HG02943 (cell line): ENCODE measurements around the gene DGCR2.

Experiments
- ATAC-seq: cut with Tn5 transposase; IDR thresholded peaks from one replicate; pipeline ENCODE4 v1.9.1; 2021; ENCODE audit warnings: mild to moderate bottlenecking, low read depth, moderate library complexity; ENCODE audit not compliant: unreplicated experiment

The DGCR2 gene

DNA sequence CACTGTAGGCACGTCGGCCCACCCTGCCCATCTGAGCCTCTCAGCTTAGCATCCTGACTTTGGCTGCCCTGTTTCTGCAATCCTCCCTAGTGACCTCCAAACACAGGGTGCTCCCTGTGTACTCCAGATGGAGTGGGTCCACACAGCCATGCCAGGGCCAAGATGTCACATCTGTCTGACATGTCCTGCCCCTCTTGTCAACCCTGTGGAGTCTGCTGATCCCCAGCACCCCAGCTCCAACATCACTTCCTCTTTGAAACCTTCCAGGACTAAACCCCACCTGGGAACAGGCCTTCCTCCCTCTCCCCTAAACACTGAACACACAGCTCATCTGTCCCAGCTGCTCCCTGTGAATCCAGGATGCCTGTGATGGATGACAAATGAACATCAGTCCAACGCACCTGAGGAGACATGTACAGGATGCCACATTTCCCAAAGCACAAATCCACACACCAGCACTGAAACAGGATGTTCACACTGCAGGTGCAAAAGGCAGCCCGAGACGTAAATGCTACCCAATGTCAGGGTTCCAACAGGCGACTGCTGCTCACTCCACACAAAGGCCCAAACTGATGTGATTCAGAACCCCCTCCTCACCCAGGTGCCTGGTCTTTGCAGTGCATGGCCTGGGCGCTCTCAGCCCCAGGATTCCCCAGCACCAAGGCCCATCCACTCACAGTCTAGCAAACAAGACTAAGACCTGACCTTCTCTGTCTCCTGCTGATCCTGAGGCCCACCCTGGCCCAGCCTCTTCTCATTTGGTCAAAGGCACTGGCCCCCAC lies 6.9 kb upstream of the DGCR2 start:
- ATAC-seq = no peak

DNA sequence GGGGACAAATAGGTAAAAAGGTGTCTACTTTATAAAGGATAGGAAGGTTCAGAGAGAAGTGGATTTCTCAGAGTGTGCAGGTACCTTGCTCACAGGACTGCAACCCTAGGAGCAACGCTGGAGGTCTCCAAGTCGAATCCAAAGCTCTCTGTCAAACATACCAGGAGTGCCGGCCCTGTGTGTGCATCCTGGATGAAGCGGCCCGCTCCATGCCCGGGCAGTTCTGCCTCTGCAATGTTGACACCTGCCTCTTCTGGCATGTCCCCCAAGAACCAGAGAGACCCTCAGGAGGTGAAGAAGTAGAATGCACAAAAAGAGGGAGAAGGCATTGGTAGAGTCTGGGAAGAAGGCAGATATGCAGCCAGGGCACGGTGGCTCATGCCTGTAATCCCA lies 5.8 kb upstream of the DGCR2 start:
- ATAC-seq = no peak

DNA sequence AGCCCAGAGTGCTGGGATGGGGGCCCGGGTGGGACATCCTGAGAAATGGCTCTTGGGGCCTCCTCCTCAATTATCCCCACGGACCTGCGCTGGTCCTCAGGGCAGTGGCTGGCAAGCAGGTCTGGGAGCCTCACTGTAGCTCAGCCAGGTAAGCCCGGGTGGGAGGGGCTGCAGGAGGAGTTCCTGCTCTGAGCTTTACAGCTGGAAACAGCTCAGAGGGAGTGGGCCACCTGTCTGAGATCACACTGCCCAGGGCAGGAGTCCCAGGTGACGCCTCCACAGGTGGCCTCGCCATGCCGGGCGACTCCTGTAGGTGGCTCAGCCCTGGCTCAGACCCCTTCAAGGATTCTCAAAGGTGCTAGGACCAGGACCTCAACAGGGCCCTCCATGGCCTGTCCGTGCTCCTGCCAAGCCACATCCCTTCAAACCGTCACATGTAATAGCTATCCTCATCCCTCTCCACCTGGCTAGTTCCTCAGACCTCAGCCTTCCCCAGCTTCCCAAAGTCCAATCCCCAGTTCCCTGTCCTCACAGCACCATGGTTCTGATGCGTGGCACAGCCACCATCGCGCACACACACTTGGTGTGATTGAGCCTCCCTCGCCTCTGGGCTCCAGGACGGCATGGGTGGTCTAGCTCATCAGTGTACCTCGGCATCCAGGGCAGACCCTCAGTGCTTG lies 5.3 kb upstream of the DGCR2 start:
- no peak for ATAC-seq

DNA sequence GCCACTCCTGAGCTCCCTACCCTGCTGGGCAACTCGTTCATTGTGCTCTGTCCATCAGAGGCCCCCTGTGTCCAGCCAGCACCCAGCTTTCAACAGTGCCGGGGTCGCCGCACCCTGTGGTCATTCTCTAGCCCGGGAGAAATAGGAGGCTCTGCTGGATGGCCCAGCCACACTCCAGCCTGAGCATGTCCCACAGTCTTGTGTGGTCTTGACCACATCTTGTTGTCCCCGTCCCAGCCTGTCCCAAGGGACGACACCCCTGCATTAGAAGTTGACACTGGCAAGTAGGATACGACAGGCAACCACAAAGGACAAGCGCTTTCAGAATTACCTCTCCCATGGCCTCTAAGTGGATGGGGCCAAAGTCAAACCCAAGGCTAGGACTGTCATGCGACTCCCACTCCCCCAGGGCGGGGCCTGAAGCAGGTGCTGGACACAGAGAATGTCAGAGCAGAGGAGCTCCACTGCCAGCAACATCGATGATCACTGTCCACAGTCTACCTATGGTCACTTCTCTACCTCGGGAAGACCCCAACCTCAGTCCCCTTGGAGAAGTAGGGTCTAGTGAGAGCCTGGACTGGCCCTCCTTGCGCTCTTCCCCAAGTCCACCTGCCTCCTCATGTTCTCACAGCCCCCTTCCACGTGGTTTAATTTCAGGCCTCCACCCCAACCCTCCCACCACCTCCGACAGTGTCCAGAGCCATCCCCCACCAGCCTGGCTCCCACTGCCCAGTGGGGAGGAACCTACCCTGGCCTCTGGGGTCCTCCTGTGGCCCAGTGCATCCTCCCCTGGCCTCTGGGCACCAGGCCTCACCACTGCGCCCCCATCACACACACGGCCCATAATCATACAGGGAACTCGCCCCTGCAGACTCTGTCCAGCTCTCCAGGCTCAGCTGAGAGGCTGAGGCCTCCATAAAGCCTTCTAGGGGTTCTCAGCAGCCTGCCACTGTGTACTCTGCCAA lies 4.4 kb upstream of the DGCR2 start:
- no peak for ATAC-seq

DNA sequence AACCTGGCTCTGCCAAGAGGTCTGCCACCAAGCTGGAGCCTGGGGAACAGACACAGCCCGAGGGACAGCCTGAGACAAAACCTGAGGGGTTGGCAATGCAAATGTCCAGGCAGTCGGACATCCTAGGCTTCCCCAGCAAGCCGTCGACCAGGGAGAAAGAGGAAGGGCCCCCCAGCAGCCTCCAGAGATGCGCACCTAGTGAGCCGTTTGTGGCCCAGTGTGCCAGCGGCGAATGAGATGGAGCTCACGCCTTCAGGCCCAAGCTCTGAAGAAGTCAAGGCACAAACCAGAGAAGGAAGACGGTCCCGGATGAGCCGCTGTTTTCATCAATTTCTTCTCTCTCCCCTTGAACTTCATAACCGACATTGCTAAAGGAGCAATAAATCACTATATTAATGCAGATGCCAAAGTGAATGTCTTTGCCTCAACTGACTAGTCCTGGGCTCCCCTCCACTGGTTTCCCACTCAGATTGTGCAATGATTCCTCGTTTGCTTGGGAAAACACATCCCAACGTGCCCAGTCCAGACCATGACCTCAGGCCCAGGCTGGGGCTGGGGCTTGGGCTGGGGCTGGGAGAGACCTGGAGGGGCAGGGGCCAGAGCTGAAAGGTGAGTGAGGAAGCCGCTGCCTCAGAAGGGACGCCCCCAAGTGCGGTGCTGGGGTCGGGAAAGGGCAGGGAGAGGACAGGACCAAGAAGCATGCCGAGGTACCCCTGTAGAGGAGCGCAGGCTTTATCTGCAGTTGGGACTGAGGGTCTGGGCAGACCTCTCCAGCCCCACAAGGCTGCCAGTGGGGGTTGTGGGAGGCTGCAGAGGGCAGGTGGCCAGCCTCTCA lies 3.5 kb upstream of the DGCR2 start:
- no peak for ATAC-seq

DNA sequence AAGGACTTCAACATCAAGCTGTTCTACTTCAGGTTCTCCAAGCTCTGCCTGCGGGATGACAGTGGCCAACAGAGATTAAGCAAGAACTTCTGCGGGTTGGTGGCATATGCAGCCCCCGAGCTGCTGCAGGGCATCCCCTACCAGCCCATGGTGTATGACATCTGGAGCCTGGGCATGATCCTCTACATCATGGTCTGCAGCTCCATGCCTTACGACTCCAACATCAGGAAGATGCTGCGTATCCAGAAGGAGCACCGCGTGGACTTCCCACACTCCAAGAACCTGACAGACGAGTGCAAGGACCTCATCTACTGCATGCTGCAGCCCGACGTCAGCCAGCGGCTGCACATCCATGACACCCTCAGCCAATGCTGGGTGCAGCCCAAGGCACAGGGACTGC lies 2.8 kb upstream of the DGCR2 start:
- ATAC-seq = no peak

DNA sequence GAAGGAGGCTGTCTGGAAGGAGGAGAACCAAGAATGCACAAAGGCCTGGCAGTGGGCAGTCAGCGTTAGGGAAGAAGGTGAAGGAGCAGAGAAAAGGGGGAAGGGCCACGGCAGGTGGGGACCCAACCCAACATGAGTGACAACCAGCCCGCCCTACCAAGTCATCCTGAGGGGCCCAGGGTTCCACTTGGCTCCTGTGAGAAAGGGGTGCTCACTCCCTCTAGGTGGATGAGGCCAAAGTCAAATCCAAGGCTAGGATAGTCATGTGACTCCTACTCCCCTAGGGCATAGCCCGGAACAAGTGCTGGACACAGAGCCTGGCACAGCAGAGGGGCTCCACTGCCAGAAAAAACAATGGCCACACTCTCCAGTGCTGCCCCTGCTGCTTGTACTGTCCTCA lies 2.2 kb upstream of the DGCR2 start:
- ATAC-seq = no peak

DNA sequence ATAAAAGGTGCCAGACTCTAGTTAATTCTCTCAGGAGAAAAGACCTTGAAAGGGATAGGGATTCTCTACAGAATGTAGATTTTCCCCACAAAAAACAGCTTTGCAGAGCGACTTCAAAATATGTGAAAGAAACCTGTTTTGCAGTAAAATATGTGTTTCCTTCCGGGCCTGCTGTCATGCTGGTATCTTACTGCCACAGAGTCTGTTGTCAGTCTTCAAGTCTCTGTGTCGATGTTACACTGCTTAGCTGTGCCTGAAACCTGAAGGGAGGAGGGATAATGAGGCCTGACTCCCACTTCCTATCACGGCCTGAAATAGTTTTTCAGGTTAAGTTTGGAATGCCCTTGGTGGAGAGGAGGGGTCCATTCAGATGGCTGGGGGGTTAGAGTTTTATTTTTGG lies 1.7 kb upstream of the DGCR2 start:
- no peak for ATAC-seq

DNA sequence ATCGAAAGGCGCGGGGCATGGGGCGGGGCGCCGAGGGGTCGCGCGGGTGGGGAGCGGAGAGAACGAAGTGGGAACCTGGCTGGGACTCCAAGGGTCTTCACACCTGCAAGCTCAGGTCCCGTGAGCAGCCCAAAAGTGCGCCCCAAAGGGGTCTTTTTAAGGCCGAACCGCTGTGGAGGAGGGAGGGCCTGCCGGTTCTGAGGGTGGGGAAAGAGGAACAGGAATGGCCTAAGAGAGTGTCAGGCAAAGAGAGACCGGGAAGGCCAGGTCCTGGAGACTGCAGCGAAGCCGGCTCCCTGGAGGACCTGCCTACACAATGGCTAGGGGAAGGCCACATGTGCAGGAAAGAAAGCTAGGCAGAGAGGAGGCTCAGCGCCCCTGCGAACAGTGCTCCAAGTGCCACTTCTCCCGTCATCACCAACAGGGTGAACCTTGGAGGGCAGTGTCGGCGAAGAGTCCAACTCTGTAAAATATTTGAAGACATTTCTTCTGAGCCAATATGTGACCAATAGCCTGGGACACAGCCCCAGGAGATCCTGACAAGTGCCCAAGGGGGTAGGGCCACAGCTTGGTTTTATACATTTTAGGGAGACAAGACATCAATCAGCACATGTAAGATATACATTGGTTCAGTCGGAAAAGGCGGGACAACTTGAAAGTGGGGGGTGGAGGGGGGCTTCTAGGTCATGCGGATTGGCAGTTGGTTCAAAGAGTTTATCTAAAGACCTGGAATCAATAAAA lies 710 bp upstream of the DGCR2 start:
- no peak for ATAC-seq

DNA sequence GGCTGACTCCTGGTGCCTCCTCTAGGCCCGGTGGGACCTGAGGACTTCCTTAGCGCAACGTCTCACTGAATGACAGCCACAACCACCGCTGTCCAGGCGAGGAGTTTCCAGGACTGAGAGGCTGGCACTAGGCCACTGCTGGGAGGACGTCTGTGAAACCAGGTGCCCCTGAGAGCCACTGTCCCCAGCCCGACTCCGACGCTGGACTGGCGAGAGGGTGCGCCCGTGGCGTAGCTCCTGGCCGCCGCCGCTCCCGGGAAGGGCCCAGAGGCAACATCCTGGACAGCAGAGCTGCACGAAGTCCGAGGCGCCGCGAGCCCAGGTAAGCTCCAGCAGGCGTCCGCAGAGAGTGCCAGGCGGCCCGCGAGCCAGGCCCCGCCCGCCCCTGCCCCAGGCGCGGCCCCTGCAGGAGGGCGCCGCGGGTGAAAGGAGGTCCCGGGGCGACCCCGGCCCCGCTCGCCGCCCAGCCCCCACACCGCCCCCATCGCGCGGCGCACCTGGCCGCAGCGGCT lies 525 bp downstream of the DGCR2 start:
- ATAC-seq = peak; percentile 9

DNA sequence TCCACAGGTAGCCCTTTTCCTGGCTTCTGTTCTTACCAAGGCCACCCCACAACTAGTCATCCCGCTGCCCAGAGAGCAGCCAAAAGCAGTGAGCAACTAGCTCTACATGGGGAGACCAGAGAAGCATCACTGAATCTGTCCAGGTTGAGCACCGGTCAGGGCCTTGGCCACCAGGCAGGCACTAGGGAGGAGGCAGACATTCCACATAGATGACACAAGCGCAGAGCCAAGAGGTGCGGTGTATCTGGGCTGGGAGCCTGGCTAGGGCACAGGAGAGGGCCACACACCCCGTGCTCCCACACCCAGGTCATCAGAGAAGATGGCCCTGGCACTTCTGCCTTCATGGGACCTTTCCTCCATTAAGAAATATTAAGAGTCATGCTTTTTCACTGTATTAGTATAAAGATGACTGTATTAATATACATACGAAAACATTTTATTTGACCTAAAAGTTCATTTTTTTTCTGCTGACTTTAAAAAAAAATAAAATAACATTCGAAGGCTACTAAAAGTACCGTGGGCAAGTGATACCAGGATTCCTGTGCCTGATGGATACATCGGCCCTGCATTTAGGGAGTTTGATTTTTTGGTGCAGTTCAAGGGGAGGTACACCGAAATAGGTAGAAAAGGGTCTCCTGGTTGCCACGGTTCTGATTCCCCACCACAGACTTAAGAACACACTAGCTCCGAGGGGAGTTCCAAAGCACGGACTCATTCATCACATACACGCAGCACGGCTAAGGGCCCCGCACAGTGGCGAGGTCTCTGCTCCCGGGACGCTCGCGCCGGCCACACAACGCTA lies 1.2 kb downstream of the DGCR2 start:
- ATAC-seq = no peak

DNA sequence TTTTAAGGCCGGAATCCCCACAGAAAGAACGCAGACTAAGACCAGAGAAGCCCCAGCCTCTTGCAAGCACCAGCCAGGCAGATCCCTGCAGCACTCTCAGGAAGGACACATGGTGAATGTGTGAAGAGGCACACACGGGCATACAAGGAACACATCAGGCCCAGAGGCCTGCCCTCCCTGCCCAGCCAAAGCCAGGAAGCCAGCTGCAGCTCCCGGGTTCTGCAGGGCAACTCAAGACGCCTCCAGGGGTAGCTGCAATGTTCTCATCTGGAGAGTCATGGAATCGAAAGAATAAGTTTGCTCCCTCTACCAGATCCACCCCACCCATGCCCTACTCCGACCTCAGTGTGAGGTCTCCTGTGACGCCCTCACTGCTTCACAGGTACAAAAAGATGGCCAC lies 2.3 kb downstream of the DGCR2 start:
- ATAC-seq = no peak

DNA sequence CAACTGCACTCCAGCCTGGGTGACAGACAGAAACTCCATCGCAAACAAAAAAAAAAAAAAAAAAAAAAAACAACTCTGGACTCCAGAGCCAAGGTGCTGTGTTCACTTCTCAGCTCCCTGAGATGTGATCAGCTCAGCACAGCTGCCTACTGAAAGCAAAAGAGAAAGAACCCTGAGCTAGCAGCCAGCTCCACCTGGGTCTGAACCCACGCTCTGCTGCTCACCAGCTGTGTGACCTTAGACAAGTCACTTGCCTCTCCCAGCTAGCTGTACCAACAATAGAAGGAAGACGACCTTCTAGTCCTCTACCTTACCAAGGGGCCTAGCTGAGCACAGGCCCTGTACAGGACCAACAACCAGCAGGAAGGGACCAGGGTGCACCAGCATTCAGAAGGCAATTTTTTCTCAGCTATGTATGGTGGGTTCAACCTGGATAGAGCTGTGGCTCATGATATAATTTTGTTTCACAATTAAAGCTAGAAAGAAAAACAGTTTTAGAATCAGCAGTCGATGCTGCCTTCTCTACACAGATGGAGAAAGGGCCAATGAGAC lies 3.8 kb downstream of the DGCR2 start:
- ATAC-seq = no peak

DNA sequence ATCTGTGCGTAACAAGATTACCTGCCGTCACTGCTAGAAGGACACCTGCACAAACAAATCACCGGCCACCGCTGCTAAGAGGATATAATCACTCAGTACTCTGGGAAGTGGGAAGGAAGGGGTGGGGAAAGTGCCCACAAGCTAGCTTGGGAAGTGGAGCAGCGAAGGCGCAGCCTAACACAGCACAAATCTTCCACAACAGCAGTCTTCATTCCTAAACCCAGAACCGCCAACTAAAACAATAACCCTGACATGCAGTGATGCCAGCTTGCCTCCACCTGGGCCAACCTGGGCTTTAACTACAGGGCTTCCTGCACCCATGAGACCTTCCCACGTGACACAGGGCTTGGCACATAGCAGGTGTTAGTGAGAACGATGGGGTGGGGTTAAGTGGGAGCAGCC lies 5.1 kb downstream of the DGCR2 start:
- ATAC-seq = no peak

DNA sequence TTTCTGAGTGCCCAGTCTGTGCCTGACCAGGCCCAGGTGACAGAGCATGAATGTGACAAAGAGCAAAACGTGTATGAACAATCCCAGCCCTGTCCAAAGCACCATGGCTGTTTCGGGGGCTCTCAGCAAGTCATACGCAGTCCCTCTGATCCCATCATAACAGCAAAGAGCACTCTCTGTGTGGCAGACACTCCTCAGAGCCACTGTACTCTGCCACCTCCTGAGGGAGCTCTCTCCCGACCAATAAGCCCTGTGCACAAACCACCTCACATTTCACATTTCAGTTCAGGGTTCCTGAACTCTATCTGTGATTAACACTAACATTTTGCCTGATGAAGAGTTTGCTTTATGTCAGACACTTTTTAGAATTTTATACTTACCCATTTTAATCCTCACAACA lies 6.6 kb downstream of the DGCR2 start:
- ATAC-seq = no peak

DNA sequence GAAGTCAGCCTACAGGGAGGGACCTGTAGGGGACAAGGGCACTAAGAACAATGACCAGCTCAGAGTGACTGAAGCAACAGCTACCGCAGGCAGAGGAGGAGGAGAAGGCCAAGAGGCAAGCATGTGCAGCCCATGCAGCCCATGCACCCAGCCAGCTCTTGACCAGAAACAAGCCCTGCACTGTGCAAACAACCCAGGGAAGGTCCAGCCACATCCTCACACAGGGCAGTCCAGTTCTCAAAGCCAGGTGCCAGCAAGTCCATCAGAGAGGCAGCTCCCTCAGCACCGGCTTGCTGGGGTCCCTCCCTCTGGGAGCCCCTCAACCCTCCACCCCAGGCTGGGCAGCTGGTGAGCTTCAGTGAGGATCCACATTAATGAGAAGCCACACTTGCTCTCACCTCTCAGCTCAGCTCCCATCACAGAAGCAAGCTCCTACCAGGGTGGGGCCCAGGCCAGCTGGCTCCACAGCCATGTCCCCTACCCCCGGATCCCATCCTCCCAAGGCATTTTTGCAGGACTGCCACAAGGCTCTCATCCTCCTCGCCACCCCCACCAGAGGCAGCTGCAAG lies 7.1 kb downstream of the DGCR2 start:
- no peak for ATAC-seq

DNA sequence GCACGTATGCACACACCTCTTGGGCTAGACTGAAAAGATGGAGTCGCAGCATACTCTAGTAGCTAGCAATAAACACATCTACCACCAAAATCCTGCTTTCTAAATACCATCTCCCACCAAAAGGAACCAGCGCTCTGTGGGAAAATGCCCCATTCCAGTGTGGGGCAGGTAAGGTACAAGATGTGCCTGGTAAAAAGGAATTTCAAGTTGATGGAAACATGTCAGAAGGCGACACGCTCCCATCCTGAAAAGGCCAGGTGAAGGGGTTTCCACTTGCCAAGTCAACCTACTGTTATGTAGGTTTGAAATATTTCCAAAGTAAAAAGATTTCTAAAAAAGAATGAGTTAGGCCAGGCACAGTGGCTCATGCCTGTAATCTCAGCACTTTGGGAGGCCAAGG lies 8.8 kb downstream of the DGCR2 start:
- no peak for ATAC-seq

DNA sequence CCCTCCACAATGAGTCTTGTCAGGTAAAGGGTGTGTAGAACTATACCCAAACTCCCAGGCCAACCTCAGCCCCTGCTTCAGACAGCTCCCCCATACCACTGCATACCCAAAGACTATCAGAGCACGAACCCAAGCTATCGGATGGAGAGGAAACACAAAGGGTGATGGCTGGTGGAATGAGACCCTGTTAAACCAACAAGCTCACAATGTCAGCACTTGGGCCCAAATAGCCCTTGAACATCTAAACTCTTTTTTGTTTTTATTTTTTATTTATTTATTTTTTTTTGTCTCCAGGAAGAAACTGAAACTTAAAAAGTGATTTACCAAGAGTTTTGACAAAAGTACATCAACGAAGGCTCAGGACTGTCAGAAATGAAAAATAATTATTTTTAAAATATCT lies 10.6 kb downstream of the DGCR2 start:
- ATAC-seq = no peak
